ENCODE data around the gene ZNF391. TPM values are rescaled to one million over a fixed set of nuclear protein-coding genes. Genes with fewer than 3 reads are reported as not detected.

ZNF391 gene
- total and polyA plus RNA-seq, 4 donors: 0.14 to 0.61 (median 0.27) TPM

DNA sequence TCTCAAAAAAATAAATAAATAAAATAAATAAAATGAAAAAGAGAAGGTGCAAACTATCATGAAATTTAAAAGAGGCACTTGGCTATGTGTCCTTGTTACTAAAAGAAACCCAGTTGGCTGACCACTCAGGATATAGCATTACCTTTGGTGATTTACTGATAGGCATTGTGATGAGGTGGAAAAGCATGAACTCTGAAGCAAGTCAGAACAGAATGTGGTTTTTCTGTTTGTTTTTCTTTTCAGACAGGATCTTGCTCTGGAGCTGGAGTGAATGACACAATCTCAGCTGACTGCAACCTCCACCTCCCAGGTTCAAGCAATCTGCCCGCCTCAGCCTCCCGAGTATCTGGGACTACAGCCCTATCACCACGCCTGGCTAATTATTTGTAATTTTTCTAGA lies 52.4 kb downstream of the ZNF391 start:
- DNase-seq (ENCODE audit: low spot score): no peak
- no peaks in the 10 kb centered on the region for H3K4me1 ChIP-seq (ENCODE audit: control insufficient read depth in 4 of 4, insufficient read depth in 4 of 4, low read length in 3 of 4)
- no peak overlapping the region for H3K9ac ChIP-seq (ENCODE audit: low read depth in 1 of 2, low read length in 2 of 2)
- H3K36me3 ChIP-seq (ENCODE audit: control insufficient read depth in 4 of 4, insufficient read depth in 3 of 4, low read depth in 1 of 4, low read length in 3 of 4): no peaks in the 10 kb centered on the region
- no peaks in the 10 kb centered on the region for H3K27me3 ChIP-seq (ENCODE audit: control insufficient read depth in 4 of 4, insufficient read depth in 4 of 4, low read length in 3 of 4)
- H3K4me3 ChIP-seq (ENCODE audit: low read depth in 1 of 3, low read length in 3 of 3): no peak overlapping the region
- no peak overlapping the region for H3K27ac ChIP-seq (ENCODE audit: low read depth in 1 of 2, low read length in 2 of 2)
- WGBS: 99% methylated on average over 3 of the region's 3 CpGs
- H3K9me3 ChIP-seq (ENCODE audit: control insufficient read depth in 4 of 4, low read length in 3 of 4): peaks cover 5 to 42% (median 29%) of the 10 kb centered on the region in 4 donors
- TF ChIP-seq HNF4A (conservative IDR thresholded peaks at IDR 0.05): no peak
- no peak for TF ChIP-seq RXRA (IDR thresholded peaks at IDR 0.05)
- TF ChIP-seq EGR1 (IDR thresholded peaks at IDR 0.05; ENCODE audit: low read depth in 2 of 2): no peak
- no peak for TF ChIP-seq JUND (IDR thresholded peaks at IDR 0.05)
- TF ChIP-seq ATF3 (IDR thresholded peaks at IDR 0.05): no peak

GRCh38 chr6:27442932-27443331 lies 54.4 kb downstream of the ZNF391 start:
- H3K27ac ChIP-seq (ENCODE audit: low read depth in 1 of 2, low read length in 2 of 2): no peak overlapping the region
- H3K4me3 ChIP-seq (ENCODE audit: low read depth in 1 of 3, low read length in 3 of 3): peak overlapping the region in 1 of 3 donors; percentile 6
- no peaks in the 10 kb centered on the region for H3K27me3 ChIP-seq (ENCODE audit: control insufficient read depth in 4 of 4, insufficient read depth in 4 of 4, low read length in 3 of 4)
- 89% methylated on average over 1 of the region's 1 CpG for WGBS
- no peak for TF ChIP-seq RAD21 (IDR thresholded peaks at IDR 0.05)
- TF ChIP-seq MAX (IDR thresholded peaks at IDR 0.05): no peak
- TF ChIP-seq NR2F2 (IDR thresholded peaks at IDR 0.05): no peak
- TF ChIP-seq TAF1 (conservative IDR thresholded peaks at IDR 0.05): no peak
- no peak for TF ChIP-seq HNF4A (conservative IDR thresholded peaks at IDR 0.05)
- H3K36me3 ChIP-seq (ENCODE audit: control insufficient read depth in 4 of 4, insufficient read depth in 3 of 4, low read depth in 1 of 4, low read length in 3 of 4): peaks cover 0 to 2% (median 0%) of the 10 kb centered on the region in 4 donors
- no peak overlapping the region for H3K9ac ChIP-seq (ENCODE audit: low read depth in 1 of 2, low read length in 2 of 2)
- peaks cover 14 to 41% (median 31%) of the 10 kb centered on the region in 4 donors for H3K9me3 ChIP-seq (ENCODE audit: control insufficient read depth in 4 of 4, low read length in 3 of 4)
- no peaks in the 10 kb centered on the region for H3K4me1 ChIP-seq (ENCODE audit: control insufficient read depth in 4 of 4, insufficient read depth in 4 of 4, low read length in 3 of 4)
- DNase-seq (ENCODE audit: low spot score): no peak

DNA sequence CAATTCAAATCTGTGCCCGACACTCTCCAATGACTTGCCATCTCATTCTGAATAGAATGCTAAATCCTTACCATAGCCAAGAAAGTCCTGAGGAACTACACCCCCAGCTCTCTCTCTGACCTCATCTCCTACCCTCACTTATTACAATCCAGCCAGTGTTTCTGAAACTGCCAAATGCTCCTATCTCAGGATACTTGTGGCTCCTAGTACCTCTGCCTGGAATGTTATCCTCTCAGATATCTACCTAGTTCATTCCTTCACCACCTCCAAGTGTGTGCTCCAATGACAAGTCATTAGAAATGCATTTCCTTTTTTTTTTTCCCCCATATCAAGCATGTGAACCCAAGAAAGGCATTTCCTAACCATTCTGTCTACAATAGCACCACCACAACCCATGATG lies 59.9 kb downstream of the ZNF391 start:
- no peak for TF ChIP-seq RXRA (IDR thresholded peaks at IDR 0.05)
- TF ChIP-seq TAF1 (conservative IDR thresholded peaks at IDR 0.05): no peak
- no peak for TF ChIP-seq SP1 (IDR thresholded peaks at IDR 0.05)
- no peak for TF ChIP-seq NR2F2 (IDR thresholded peaks at IDR 0.05)
- no peak for TF ChIP-seq GABPA (IDR thresholded peaks at IDR 0.05 in 1 of 2, conservative IDR thresholded peaks at IDR 0.05 in 1 of 2)
- no peak for TF ChIP-seq FOXA1 (IDR thresholded peaks at IDR 0.05)
- no peak for TF ChIP-seq HNF4G (IDR thresholded peaks at IDR 0.05)
- TF ChIP-seq, protein P1, sequence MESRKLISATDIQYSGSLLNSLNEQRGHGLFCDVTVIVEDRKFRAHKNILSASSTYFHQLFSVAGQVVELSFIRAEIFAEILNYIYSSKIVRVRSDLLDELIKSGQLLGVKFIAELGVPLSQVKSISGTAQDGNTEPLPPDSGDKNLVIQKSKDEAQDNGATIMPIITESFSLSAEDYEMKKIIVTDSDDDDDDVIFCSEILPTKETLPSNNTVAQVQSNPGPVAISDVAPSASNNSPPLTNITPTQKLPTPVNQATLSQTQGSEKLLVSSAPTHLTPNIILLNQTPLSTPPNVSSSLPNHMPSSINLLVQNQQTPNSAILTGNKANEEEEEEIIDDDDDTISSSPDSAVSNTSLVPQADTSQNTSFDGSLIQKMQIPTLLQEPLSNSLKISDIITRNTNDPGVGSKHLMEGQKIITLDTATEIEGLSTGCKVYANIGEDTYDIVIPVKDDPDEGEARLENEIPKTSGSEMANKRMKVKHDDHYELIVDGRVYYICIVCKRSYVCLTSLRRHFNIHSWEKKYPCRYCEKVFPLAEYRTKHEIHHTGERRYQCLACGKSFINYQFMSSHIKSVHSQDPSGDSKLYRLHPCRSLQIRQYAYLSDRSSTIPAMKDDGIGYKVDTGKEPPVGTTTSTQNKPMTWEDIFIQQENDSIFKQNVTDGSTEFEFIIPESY (IDR thresholded peaks at IDR 0.05): no peak
- TF ChIP-seq MAX (IDR thresholded peaks at IDR 0.05): no peak
- no peak for TF ChIP-seq EGR1 (IDR thresholded peaks at IDR 0.05; ENCODE audit: low read depth in 2 of 2)
- no peak for TF ChIP-seq YY1 (IDR thresholded peaks at IDR 0.05)
- no peak for TF ChIP-seq ATF3 (IDR thresholded peaks at IDR 0.05)
- no peak for TF ChIP-seq HNF4A (conservative IDR thresholded peaks at IDR 0.05)
- no peak for TF ChIP-seq RAD21 (IDR thresholded peaks at IDR 0.05)
- Histone ChIP-seq H3K9ac (ENCODE audit: low read depth in 1 of 2, low read length in 2 of 2) (no peak overlapping the region), H3K9me3 (ENCODE audit: control insufficient read depth in 4 of 4, low read length in 3 of 4) (peaks cover 37 to 75% (median 57%) of the 10 kb centered on the region in 4 donors), H3K4me3 (ENCODE audit: low read depth in 1 of 3, low read length in 3 of 3) (peak overlapping the region in 2 of 3 donors; percentile 31 to 45), H3K4me1 (ENCODE audit: control insufficient read depth in 4 of 4, insufficient read depth in 4 of 4, low read length in 3 of 4) (no peaks in the 10 kb centered on the region), H3K27me3 (ENCODE audit: control insufficient read depth in 4 of 4, insufficient read depth in 4 of 4, low read length in 3 of 4) (no peaks in the 10 kb centered on the region), H3K27ac (ENCODE audit: low read depth in 1 of 2, low read length in 2 of 2) (no peak overlapping the region), H3K36me3 (ENCODE audit: control insufficient read depth in 4 of 4, insufficient read depth in 3 of 4, low read depth in 1 of 4, low read length in 3 of 4) (peaks cover 6 to 32% (median 19%) of the 10 kb centered on the region in 4 donors)
- no peak for DNase-seq (ENCODE audit: low spot score)
- 97% methylated on average over 1 of the region's 1 CpG for WGBS

All from liver (tissue), 9 donors.